Stimulated activated naive CD8-positive, alpha-beta T cell treated with anti-CD3 and anti-CD28 coated beads, Interleukin-15, amount 100 ng/mL, for 72 hours (primary cell): ENCODE data around the gene DDX20.
"Not testable (repeated sequence)": the region's sequence is repeated elsewhere in the genome, so short reads cannot be mapped to it uniquely, and the experiment has no call there.

Experiments used
- ATAC-seq: fragments of 150-1000 bp; cut with Tn5 transposase; 2 replicates; pipeline ENCODE4 v1.10.0; 2021; ENCODE audit warnings: mild to moderate bottlenecking, moderate library complexity
- DNase-seq, 2 donors: peaks; one replicate each; pipeline ENCODE4 v3.0.0; 2021 to 2022
- H3K27ac Mint-ChIP-seq, 2 donors: one replicate each; pipeline ENCODE4 v1.8.0; 2022; ENCODE audit warnings: mild to moderate bottlenecking in 2 of 2, mixed read lengths in 2 of 2, moderate library complexity in 2 of 2
- H3K27me3 Mint-ChIP-seq: one replicate; pipeline ENCODE4 v1.8.0; 2022; ENCODE audit warnings: mixed read lengths
- H3K4me1 Mint-ChIP-seq: one replicate; pipeline ENCODE4 v1.8.0; 2022; ENCODE audit warnings: mild to moderate bottlenecking, mixed read lengths
- H3K4me3 Mint-ChIP-seq, 2 donors: one replicate each; pipeline ENCODE4 v1.8.0; 2022; ENCODE audit warnings: mild to moderate bottlenecking in 2 of 2, mixed read lengths in 2 of 2, moderate library complexity in 1 of 2
- H3K9me3 Mint-ChIP-seq, 2 donors: one replicate each; pipeline ENCODE4 v1.8.0; 2022; ENCODE audit warnings: mixed read lengths in 2 of 2

Gene DDX20

GRCh38 chr1:111739194-111739924 lies 16.3 kb upstream of the DDX20 start, which contains the start of gene INKA2:
Gene INKA2, minus strand, starts transcription at chr1:111739395. Its CDS starts 153 bp downstream, at chr1:111739242.
- Mint-ChIP-seq H3K27me3 (peaks cover 42% of the 10 kb centered on the region), H3K4me1 (peaks cover 36% of the 10 kb centered on the region), H3K4me3 (peak within 1 kb of the TSS; percentile 87 to 92), H3K9me3 (no peaks in the 10 kb centered on the region), H3K27ac (peak within 1 kb of the TSS; percentile 48 to 77)
- ATAC-seq = peak; percentile 81
- peak; percentile 77 for DNase-seq

DNA sequence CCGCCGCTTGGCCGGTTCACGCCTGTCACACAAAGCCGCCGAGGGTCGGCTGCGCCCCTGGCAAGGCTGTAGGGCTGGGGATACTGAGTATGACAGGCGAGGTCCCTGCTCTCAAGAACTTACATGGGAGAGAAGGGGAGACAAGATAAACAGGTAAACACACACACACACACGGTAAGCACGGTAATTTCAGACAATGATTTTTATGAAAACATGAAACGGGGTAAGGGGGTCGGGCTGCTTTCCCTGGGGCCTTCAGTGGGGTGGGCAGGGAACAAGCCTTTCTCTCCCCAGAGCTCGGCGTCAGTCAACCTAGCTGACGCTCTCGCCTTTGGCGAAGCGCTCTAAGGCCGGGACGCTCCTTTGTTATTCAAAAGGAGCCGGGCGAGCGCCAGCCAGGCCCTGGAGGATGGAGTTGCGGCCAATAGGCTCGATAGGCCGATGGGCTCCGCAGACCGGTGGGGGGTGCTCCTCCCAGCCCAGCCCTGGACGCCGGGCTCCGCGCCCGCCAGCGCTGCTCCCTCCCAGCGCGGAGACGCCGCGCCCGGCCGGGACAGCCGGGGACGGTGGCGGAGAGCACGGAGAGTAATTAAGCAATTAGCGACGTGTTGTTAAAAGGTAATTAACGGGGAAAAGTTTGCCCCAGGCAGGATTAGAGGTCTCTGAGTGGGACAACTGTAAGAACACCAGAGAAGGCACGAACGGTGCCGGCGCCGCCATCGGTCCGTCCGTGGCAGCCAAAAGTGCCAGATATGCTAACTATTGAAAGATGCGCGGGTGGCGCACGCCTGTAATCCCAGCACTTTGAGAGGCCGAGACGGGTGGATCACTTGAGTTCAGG lies 15.6 kb upstream of the DDX20 start:
- ATAC-seq = peak; percentile 44
- peaks cover 36% of the 10 kb centered on the region for H3K4me1 Mint-ChIP-seq
- DNase-seq = peak; percentile 17 to 51
- peaks cover 42% of the 10 kb centered on the region for H3K27me3 Mint-ChIP-seq
- H3K9me3 Mint-ChIP-seq = no peaks in the 10 kb centered on the region
- no peak overlapping the region for H3K27ac Mint-ChIP-seq
- H3K4me3 Mint-ChIP-seq = peak overlapping the region; percentile 87 to 92

GRCh38 chr1:111742292-111742691 lies 13.4 kb upstream of the DDX20 start:
- H3K27ac Mint-ChIP-seq, DNase-seq, H3K9me3 Mint-ChIP-seq, ATAC-seq, H3K4me3 Mint-ChIP-seq: not testable (repeated sequence)
- H3K27me3 Mint-ChIP-seq = peaks cover 42% of the 10 kb centered on the region
- peaks cover 36% of the 10 kb centered on the region for H3K4me1 Mint-ChIP-seq

GRCh38 chr1:111742938-111743549 lies 12.7 kb upstream of the DDX20 start:
- Mint-ChIP-seq H3K9me3 (no peaks in the 10 kb centered on the region), H3K27ac (no peak overlapping the region), H3K27me3 (peaks cover 42% of the 10 kb centered on the region), H3K4me1 (peaks cover 32% of the 10 kb centered on the region), H3K4me3 (no peak overlapping the region)
- ATAC-seq (no peak), DNase-seq (peak in 1 of 2 donors; percentile 4)

- Mint-ChIP-seq H3K9me3 (no peaks in the 10 kb centered on the region), H3K27ac (no peak overlapping the region), H3K4me3 (no peak overlapping the region), H3K4me1 (peaks cover 27% of the 10 kb centered on the region), H3K27me3 (peaks cover 42% of the 10 kb centered on the region)
- DNase-seq = no peak
- ATAC-seq = no peak
Observed at GRCh38 chr1:111743679-111744101, 12.0 kb upstream of the DDX20 start.

DNA sequence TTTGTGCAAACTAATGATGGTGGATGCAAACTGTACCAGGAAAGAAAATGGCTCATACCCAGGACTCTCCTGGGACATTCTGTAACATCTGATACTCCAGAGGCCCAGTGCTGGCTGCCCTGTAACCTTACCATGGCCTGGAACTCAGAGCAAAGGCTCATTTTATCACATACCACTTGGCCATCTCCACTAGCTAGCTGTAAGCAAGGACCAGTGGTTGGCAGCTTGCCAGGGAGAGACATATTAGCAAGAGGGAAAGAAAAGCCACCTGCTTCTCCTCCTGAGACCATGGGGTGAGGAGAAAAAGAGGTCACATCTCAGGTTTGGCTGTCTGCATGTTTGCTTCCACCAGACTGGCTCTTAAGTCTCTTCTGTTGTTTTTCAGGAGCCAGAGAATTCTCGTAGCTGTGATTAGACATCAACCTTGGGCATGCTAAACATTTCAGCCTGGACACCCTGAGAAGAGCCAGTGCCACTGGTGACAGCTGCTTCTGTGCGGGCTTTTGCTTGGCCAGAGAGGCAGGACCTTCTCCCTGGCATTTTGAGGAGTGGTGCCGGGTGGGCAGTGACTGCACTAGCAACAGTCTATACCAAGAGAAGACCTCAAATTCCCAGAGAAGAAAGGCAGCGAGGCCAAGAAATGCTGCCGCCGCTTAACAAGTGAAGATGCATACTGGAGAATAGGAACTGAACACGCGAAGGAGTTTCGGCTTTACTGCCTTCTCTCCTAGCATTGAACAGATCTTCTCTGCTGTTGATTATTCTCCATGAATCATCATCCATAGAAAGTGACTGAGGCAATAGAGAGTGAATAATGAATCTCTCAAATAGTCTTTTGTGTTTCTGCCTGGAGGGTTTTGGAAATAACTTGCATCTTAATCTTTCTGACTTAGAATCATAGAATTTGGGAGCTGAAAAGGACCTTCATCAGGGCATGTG lies 9.8 kb upstream of the DDX20 start:
- peak in 1 of 2 donors; percentile 5 for DNase-seq
- peaks cover 26% of the 10 kb centered on the region for H3K27me3 Mint-ChIP-seq
- peaks cover 8% of the 10 kb centered on the region for H3K4me1 Mint-ChIP-seq
- ATAC-seq = no peak
- H3K4me3 Mint-ChIP-seq = no peak overlapping the region
- H3K27ac Mint-ChIP-seq = no peak overlapping the region
- no peaks in the 10 kb centered on the region for H3K9me3 Mint-ChIP-seq

- no peak overlapping the region for H3K4me3 Mint-ChIP-seq
- DNase-seq = no peak
- no peak for ATAC-seq
- no peak overlapping the region for H3K27ac Mint-ChIP-seq
- H3K9me3 Mint-ChIP-seq = no peaks in the 10 kb centered on the region
- peaks cover 20% of the 10 kb centered on the region for H3K27me3 Mint-ChIP-seq
- H3K4me1 Mint-ChIP-seq = peaks cover 5% of the 10 kb centered on the region
Observed at GRCh38 chr1:111746614-111746999, 9.1 kb upstream of the DDX20 start.

GRCh38 chr1:111747282-111747734 lies 8.4 kb upstream of the DDX20 start:
- Mint-ChIP-seq H3K4me1 (peaks cover 5% of the 10 kb centered on the region), H3K4me3 (no peak overlapping the region), H3K9me3 (no peaks in the 10 kb centered on the region), H3K27me3 (peaks cover 13% of the 10 kb centered on the region), H3K27ac (no peak overlapping the region)
- DNase-seq (peak; percentile 55 to 71), ATAC-seq (peak; percentile 88)

DNA sequence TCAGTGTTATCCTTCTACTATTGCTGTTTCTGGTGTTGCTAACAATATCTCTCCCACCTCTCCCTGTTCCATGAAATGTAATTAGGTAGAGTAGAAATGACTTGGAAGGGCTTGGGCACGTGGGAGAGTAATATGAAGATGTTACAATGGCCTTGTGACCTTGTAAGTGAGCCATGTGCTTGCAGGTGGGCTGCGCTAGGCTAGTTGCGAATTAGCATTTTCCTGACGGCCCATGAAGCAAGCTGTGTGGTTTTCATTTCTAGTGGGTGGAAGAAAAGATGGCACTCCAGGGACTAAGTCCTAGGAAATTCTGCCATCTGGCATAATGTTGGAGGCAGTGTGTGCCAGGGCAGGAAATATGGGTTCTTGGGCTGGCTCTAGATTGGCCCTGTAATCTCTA lies 7.8 kb upstream of the DDX20 start:
- Mint-ChIP-seq H3K27me3 (peaks cover 8% of the 10 kb centered on the region), H3K27ac (peak overlapping the region in 1 of 2 donors; percentile 44), H3K9me3 (no peaks in the 10 kb centered on the region), H3K4me3 (no peak overlapping the region), H3K4me1 (peaks cover 5% of the 10 kb centered on the region)
- ATAC-seq (no peak), DNase-seq (no peak)

GRCh38 chr1:111749628-111750027 lies 6.1 kb upstream of the DDX20 start:
- H3K27ac Mint-ChIP-seq = no peak overlapping the region
- no peaks in the 10 kb centered on the region for H3K9me3 Mint-ChIP-seq
- no peaks in the 10 kb centered on the region for H3K27me3 Mint-ChIP-seq
- H3K4me3 Mint-ChIP-seq = no peak overlapping the region
- DNase-seq (no peak), ATAC-seq (no peak)
- H3K4me1 Mint-ChIP-seq = peaks cover 7% of the 10 kb centered on the region

DNA sequence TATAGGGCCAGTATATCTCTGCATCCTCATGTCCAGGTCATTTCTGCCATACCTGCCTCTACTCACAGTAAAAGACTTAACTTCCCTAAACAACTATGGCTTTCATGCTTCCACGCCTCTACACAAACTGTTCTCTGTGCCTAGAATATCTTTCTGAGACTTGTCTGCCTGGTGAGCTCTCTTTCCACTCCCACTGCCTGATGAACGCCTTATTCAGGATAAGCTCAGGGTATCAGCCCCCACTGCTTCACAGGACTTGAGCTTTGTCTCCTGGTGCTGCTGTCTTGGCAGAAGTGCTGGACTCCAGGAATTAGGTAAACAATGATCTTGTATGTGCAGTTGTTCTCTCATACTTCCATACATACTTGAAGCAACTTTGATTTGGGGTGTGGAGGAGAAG lies 4.8 kb upstream of the DDX20 start:
- ATAC-seq (no peak), DNase-seq (no peak)
- Mint-ChIP-seq H3K27ac (no peak overlapping the region), H3K4me3 (no peak overlapping the region), H3K9me3 (no peaks in the 10 kb centered on the region), H3K4me1 (peaks cover 12% of the 10 kb centered on the region), H3K27me3 (no peaks in the 10 kb centered on the region)

- Mint-ChIP-seq H3K4me1 (peaks cover 18% of the 10 kb centered on the region), H3K9me3 (no peaks in the 10 kb centered on the region), H3K4me3 (no peak overlapping the region), H3K27ac (no peak overlapping the region), H3K27me3 (no peaks in the 10 kb centered on the region)
- DNase-seq (no peak), ATAC-seq (no peak)
Observed at GRCh38 chr1:111751906-111752575, 3.7 kb upstream of the DDX20 start.

GRCh38 chr1:111754984-111755330 lies 744 bp upstream of the DDX20 start:
- H3K27ac Mint-ChIP-seq = peak overlapping the region; percentile 99
- H3K4me3 Mint-ChIP-seq = peak overlapping the region; percentile 86 to 99
- H3K4me1 Mint-ChIP-seq = peaks cover 31% of the 10 kb centered on the region
- no peaks in the 10 kb centered on the region for H3K27me3 Mint-ChIP-seq
- DNase-seq = no peak
- H3K9me3 Mint-ChIP-seq = no peaks in the 10 kb centered on the region
- ATAC-seq = peak; percentile 0

- H3K4me3 Mint-ChIP-seq = peak overlapping the region; percentile 86 to 99
- H3K9me3 Mint-ChIP-seq = no peaks in the 10 kb centered on the region
- peaks cover 31% of the 10 kb centered on the region for H3K4me1 Mint-ChIP-seq
- H3K27ac Mint-ChIP-seq = peak overlapping the region; percentile 99
- no peaks in the 10 kb centered on the region for H3K27me3 Mint-ChIP-seq
- DNase-seq (no peak), ATAC-seq (peak; percentile 45)
Observed at GRCh38 chr1:111756124-111756513, 418 bp downstream of the DDX20 start.
